ENCODE measurements around the gene ADAMTS12. TPM values are rescaled to one million over a fixed set of nuclear protein-coding genes. Genes with fewer than 3 reads are reported as not detected.

Gene ADAMTS12
- polyA plus RNA-seq, 1 donor from 2014 or later: 0.07 TPM

- H3K27me3 ChIP-seq (ENCODE audit: insufficient read depth, low read depth, low read length): no peaks in the 10 kb centered on the region
- no peaks in the 10 kb centered on the region for H3K79me2 ChIP-seq (replicated peaks; ENCODE audit: insufficient read depth, low read length)
- H3F3A ChIP-seq (ENCODE audit: insufficient read depth, low read length, poor library complexity, severe bottlenecking): no peaks in the 10 kb centered on the region
- no peaks in the 10 kb centered on the region for H3K36me3 ChIP-seq (ENCODE audit: insufficient read depth, low read length)
- H4K20me1 ChIP-seq (ENCODE audit: insufficient read depth): no peaks in the 10 kb centered on the region
- no peak overlapping the region for H3K4me2 ChIP-seq (ENCODE audit: low read length)
- H3K27ac ChIP-seq (ENCODE audit: low read length): no peak overlapping the region
- no peak overlapping the region for H2AFZ ChIP-seq (ENCODE audit: low read depth, low read length)
- H3K4me3 ChIP-seq (ENCODE audit: low read length): no peak overlapping the region
- no peak for TF ChIP-seq POLR2AphosphoS5 (IDR thresholded peaks at IDR 0.05)
- TF ChIP-seq MXI1 (conservative IDR thresholded peaks at IDR 0.05; ENCODE audit: poor library complexity, severe bottlenecking): no peak
- TF ChIP-seq, protein P1, sequence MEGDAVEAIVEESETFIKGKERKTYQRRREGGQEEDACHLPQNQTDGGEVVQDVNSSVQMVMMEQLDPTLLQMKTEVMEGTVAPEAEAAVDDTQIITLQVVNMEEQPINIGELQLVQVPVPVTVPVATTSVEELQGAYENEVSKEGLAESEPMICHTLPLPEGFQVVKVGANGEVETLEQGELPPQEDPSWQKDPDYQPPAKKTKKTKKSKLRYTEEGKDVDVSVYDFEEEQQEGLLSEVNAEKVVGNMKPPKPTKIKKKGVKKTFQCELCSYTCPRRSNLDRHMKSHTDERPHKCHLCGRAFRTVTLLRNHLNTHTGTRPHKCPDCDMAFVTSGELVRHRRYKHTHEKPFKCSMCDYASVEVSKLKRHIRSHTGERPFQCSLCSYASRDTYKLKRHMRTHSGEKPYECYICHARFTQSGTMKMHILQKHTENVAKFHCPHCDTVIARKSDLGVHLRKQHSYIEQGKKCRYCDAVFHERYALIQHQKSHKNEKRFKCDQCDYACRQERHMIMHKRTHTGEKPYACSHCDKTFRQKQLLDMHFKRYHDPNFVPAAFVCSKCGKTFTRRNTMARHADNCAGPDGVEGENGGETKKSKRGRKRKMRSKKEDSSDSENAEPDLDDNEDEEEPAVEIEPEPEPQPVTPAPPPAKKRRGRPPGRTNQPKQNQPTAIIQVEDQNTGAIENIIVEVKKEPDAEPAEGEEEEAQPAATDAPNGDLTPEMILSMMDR (IDR thresholded peaks at IDR 0.05; ENCODE audit: poor library complexity, severe bottlenecking): no peak
- no peak for TF ChIP-seq EP300 (conservative IDR thresholded peaks at IDR 0.05; ENCODE audit: poor library complexity, severe bottlenecking)
- TF ChIP-seq SMC3 (conservative IDR thresholded peaks at IDR 0.05; ENCODE audit: poor library complexity): no peak
- no peak for TF ChIP-seq EZH2 (IDR thresholded peaks at IDR 0.05; ENCODE audit: borderline replicate concordance, insufficient read depth, low read length, poor library complexity, severe bottlenecking)
- TF ChIP-seq REST (IDR thresholded peaks at IDR 0.05; ENCODE audit: borderline replicate concordance): no peak
- TF ChIP-seq TAF1 (IDR thresholded peaks at IDR 0.05; ENCODE audit: low read depth): no peak
- no peak for TF ChIP-seq RAD21 (conservative IDR thresholded peaks at IDR 0.05)
- no peaks in the 10 kb centered on the region for H3K9me3 ChIP-seq (ENCODE audit: low read length)
- no peak overlapping the region for H3K9ac ChIP-seq (ENCODE audit: low read length)
- H3K9me2 ChIP-seq (ENCODE audit: insufficient read depth, low read length): no peaks in the 10 kb centered on the region
Measured at GRCh38 chr5:33776151-33776660, 115.6 kb downstream of the ADAMTS12 start.

- no peak overlapping the region for H3K27ac ChIP-seq (ENCODE audit: low read length)
- no peak overlapping the region for H3K9ac ChIP-seq (ENCODE audit: low read length)
- H3K27me3 ChIP-seq (ENCODE audit: insufficient read depth, low read depth, low read length): no peaks in the 10 kb centered on the region
- no peaks in the 10 kb centered on the region for H3K79me2 ChIP-seq (replicated peaks; ENCODE audit: insufficient read depth, low read length)
- H4K20me1 ChIP-seq (ENCODE audit: insufficient read depth): no peaks in the 10 kb centered on the region
- no peak overlapping the region for H3K4me2 ChIP-seq (ENCODE audit: low read length)
- no peak overlapping the region for H2AFZ ChIP-seq (ENCODE audit: low read depth, low read length)
- no peaks in the 10 kb centered on the region for H3K36me3 ChIP-seq (ENCODE audit: insufficient read depth, low read length)
- H3K9me2 ChIP-seq (ENCODE audit: insufficient read depth, low read length): no peaks in the 10 kb centered on the region
- H3F3A ChIP-seq (ENCODE audit: insufficient read depth, low read length, poor library complexity, severe bottlenecking): no peaks in the 10 kb centered on the region
- H3K9me3 ChIP-seq (ENCODE audit: low read length): no peaks in the 10 kb centered on the region
- no peak overlapping the region for H3K4me3 ChIP-seq (ENCODE audit: low read length)
- TF ChIP-seq POLR2AphosphoS5 (IDR thresholded peaks at IDR 0.05) (no peak), RAD21 (conservative IDR thresholded peaks at IDR 0.05) (no peak), EP300 (conservative IDR thresholded peaks at IDR 0.05; ENCODE audit: poor library complexity, severe bottlenecking) (no peak), MXI1 (conservative IDR thresholded peaks at IDR 0.05; ENCODE audit: poor library complexity, severe bottlenecking) (no peak)
Measured at GRCh38 chr5:33774341-33774740, 117.4 kb downstream of the ADAMTS12 start.

All from neural cell (in vitro differentiated cells).